Measurements from ENCODE around the gene ZFYVE9. TPM values are rescaled to one million over a fixed set of nuclear protein-coding genes. Genes with fewer than 3 reads are reported as not detected.

Gene ZFYVE9
- total and polyA plus RNA-seq, 10 donors, result 0.72 to 16.7 (median 9.2) TPM

DNA sequence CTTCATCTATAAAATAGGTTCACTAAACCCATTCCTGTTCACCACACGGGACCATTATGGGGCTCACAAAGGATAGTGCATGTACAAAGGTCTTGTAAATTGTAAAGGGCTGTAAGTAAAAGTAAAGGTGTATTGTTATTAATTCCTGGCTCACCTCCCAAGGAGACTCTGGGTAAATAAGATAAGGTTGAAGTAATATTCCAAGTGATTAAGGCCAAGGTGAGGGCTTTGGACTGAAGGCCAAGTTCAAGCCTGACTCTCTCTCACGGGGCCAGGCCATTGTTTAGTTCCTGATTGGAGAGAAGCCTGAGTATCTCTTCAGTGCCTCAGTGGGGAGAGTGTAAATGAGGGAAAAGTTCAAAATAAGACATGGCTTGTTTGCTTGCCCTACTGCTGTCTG is 19.5 kb upstream of the ZFYVE9 start:
- no peak overlapping the region for H3K27ac ChIP-seq
- no peak for TF ChIP-seq POLR2A (IDR thresholded peaks at IDR 0.05)
- TF ChIP-seq POLR2AphosphoS5 (IDR thresholded peaks at IDR 0.05), result no peak
- TF ChIP-seq, protein P1, sequence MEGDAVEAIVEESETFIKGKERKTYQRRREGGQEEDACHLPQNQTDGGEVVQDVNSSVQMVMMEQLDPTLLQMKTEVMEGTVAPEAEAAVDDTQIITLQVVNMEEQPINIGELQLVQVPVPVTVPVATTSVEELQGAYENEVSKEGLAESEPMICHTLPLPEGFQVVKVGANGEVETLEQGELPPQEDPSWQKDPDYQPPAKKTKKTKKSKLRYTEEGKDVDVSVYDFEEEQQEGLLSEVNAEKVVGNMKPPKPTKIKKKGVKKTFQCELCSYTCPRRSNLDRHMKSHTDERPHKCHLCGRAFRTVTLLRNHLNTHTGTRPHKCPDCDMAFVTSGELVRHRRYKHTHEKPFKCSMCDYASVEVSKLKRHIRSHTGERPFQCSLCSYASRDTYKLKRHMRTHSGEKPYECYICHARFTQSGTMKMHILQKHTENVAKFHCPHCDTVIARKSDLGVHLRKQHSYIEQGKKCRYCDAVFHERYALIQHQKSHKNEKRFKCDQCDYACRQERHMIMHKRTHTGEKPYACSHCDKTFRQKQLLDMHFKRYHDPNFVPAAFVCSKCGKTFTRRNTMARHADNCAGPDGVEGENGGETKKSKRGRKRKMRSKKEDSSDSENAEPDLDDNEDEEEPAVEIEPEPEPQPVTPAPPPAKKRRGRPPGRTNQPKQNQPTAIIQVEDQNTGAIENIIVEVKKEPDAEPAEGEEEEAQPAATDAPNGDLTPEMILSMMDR (IDR thresholded peaks at IDR 0.05 in 8 of 11, conservative IDR thresholded peaks at IDR 0.05 in 3 of 11), result no peak
- H3K36me3 ChIP-seq, result no peaks in the 10 kb centered on the region
- 73 to 82% (median 78%) methylated on average over 2 of the region's 2 CpGs for WGBS, 5 donors
- H3K4me1 ChIP-seq, result peaks cover 0 to 2% (median 0%) of the 10 kb centered on the region in 6 donors
- DNase-seq, result no peak
- intact Hi-C loops (cut with DNase I; ENCODE audit: low total_unique reads), result loop anchor here (10.0 kb wide), 1 partner anchor 172 kb away; no protein-coding TSS in a partner anchor
- H3K27me3 ChIP-seq (replicated peaks in 1 of 7), result peaks cover 0 to 19% (median 0%) of the 10 kb centered on the region in 7 donors
- no peaks in the 10 kb centered on the region for H3K9me3 ChIP-seq
- H3K4me3 ChIP-seq, result no peak overlapping the region

DNA sequence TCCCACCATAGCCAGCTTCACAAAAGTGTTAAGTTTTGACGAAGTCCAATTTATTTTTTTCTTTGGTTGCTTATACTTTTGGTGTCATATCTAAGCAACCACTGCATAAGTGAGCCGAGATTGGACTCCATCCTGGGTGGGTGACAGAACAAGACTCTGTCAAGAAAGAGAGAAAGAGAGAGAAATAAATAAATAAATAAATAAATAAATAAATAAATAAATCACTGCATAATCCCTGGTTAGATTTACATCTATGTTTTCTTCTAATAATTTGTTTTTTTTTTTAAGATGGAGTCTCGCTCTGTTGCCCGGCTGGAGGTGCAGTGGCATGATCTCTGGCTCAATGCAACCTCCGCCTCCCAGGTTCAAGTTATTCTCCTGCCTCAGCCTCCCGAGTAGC is 18.3 kb upstream of the ZFYVE9 start:
- 89 to 95% (median 92%) methylated on average over 6 of the region's 6 CpGs for WGBS, 5 donors
- H3K9me3 ChIP-seq, result no peaks in the 10 kb centered on the region

DNA sequence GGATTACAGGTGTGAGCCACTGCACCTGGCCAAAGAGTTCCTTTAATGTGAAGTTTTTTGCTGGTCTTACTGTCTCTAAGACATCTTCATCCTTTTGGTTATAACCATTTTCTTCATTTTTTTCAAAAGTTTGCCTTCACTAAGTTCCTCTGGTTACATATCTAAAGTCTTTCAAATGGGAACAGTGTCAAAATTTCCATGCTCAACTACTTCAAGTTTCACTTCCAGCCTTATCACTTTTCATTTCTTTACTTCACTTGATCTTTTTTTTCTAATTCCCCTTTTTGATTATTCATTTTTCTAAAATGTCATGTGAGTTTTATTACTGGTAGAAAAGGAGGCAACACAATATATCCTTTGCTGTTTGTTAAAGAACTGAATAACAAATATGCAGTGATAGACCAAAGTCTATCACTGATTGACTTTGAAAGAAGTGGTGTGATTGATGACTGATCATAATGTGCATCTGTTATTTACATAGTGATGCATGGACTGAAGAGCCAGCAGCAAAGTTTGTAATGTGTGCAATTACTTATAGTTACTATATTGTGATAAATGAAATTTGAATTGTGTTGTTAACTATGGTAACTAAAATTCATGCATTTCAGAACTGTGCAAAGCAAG is 16.0 kb upstream of the ZFYVE9 start:
- no peaks in the 10 kb centered on the region for H3K36me3 ChIP-seq
- H3K9me3 ChIP-seq, result no peaks in the 10 kb centered on the region
- TF ChIP-seq POLR2AphosphoS5 (IDR thresholded peaks at IDR 0.05) (no peak), POLR2A (IDR thresholded peaks at IDR 0.05) (no peak)
- TF ChIP-seq, protein P1 (IDR thresholded peaks at IDR 0.05 in 8 of 11, conservative IDR thresholded peaks at IDR 0.05 in 3 of 11), result no peak
- H3K4me1 ChIP-seq, result peaks cover 0 to 6% (median 0%) of the 10 kb centered on the region in 6 donors
- peaks cover 0 to 25% (median 0%) of the 10 kb centered on the region in 7 donors for H3K27me3 ChIP-seq (replicated peaks in 1 of 7)
- no peak overlapping the region for H3K27ac ChIP-seq
- no peak overlapping the region for H3K4me3 ChIP-seq
- no peak for DNase-seq
- intact Hi-C loops (cut with DNase I; ENCODE audit: low total_unique reads), result loop anchor here (10.0 kb wide), 1 partner anchor 169 kb away; no protein-coding TSS in a partner anchor

More for the DNA sequence above, 18.3 kb upstream of the ZFYVE9 start:
- peaks cover 0 to 6% (median 0%) of the 10 kb centered on the region in 6 donors for H3K4me1 ChIP-seq
- no peak for DNase-seq
- no peak overlapping the region for H3K4me3 ChIP-seq
- peaks cover 0 to 25% (median 0%) of the 10 kb centered on the region in 7 donors for H3K27me3 ChIP-seq (replicated peaks in 1 of 7)
- intact Hi-C loops (cut with DNase I; ENCODE audit: low total_unique reads), result loop anchor here (10.0 kb wide), 1 partner anchor 171 kb away; no protein-coding TSS in a partner anchor
- H3K36me3 ChIP-seq, result no peaks in the 10 kb centered on the region
- no peak overlapping the region for H3K27ac ChIP-seq
- TF ChIP-seq, protein P1 (IDR thresholded peaks at IDR 0.05 in 8 of 11, conservative IDR thresholded peaks at IDR 0.05 in 3 of 11), result no peak
- TF ChIP-seq POLR2AphosphoS5 (IDR thresholded peaks at IDR 0.05) (no peak), POLR2A (IDR thresholded peaks at IDR 0.05) (no peak)

All from spleen (tissue), 11 donors.